Astrocyte (in vitro differentiated cells and primary cell): Measurements from ENCODE around the gene MAN1C1. TPM values are rescaled to one million over a fixed set of nuclear protein-coding genes. Genes with fewer than 3 reads are reported as not detected.
A peak's percentile ranks its signal among the peaks of the same experiment; 100 is the strongest.

ENCODE experiments used
- DNase-seq: peaks from one replicate; pipeline ENCODE4 v3.0.0-alpha.2; 2010; ENCODE audit warnings: low read depth
- FAIRE-seq: peaks from 2 replicates; lab custom pipeline; 2011; peaks lifted over from hg19 to GRCh38; lab: Jason Lieb, UNC
- H2AFZ ChIP-seq: 2 replicates; pipeline ENCODE4 v1.6.0; 2012; ENCODE audit warnings: low read depth, low read length, inconsistent platforms
- H3K27ac ChIP-seq: 2 replicates; pipeline ENCODE4 v1.5.1; 2011; ENCODE audit warnings: low read depth, low read length, inconsistent platforms
- H3K27me3 ChIP-seq: 2 replicates; pipeline ENCODE4 v1.6.0; 2011; ENCODE audit warnings: low read length, inconsistent platforms; ENCODE audit not compliant: insufficient read depth
- H3K36me3 ChIP-seq: 2 replicates; pipeline ENCODE4 v1.5.1; 2011; ENCODE audit warnings: low read length, inconsistent platforms; ENCODE audit not compliant: insufficient read depth
- H3K4me1 ChIP-seq: 2 replicates; pipeline ENCODE4 v1.5.1; 2011; ENCODE audit warnings: low read length, inconsistent platforms; ENCODE audit not compliant: insufficient read depth
- H3K4me2 ChIP-seq: 2 replicates; pipeline ENCODE4 v1.6.0; 2012; ENCODE audit warnings: low read length, inconsistent platforms
- H3K4me3 ChIP-seq: 2 replicates; pipeline ENCODE4 v1.5.1; 2011; ENCODE audit warnings: low read depth, mild to moderate bottlenecking, low read length, inconsistent platforms; ENCODE audit not compliant: insufficient read depth
- H3K79me2 ChIP-seq: 2 replicates; pipeline ENCODE4 v1.6.0; 2012; ENCODE audit warnings: mild to moderate bottlenecking, low read length, inconsistent platforms; ENCODE audit not compliant: insufficient read depth
- H3K9ac ChIP-seq: 2 replicates; pipeline ENCODE4 v1.6.0; 2012; ENCODE audit warnings: mild to moderate bottlenecking, low read length, inconsistent platforms
- H3K9me3 ChIP-seq: 2 replicates; pipeline ENCODE4 v1.5.1; 2012; ENCODE audit warnings: low read depth, mild to moderate bottlenecking, low read length, inconsistent platforms; ENCODE audit not compliant: insufficient read depth
- H4K20me1 ChIP-seq: 2 replicates; pipeline ENCODE4 v1.6.0; 2012; ENCODE audit warnings: low read length, inconsistent platforms; ENCODE audit not compliant: insufficient read depth
- H3K27ac Mint-ChIP-seq: one replicate; pipeline ENCODE4 v1.8.0; 2021; ENCODE audit warnings: mild to moderate bottlenecking, mixed read lengths; ENCODE audit not compliant: unreplicated experiment
- H3K27me3 Mint-ChIP-seq: one replicate; pipeline ENCODE4 v1.8.0; 2021; ENCODE audit warnings: low read depth, mixed read lengths; ENCODE audit not compliant: unreplicated experiment
- H3K36me3 Mint-ChIP-seq: one replicate; pipeline ENCODE4 v1.8.0; 2021; ENCODE audit warnings: low read depth, mixed read lengths; ENCODE audit not compliant: unreplicated experiment
- H3K4me1 Mint-ChIP-seq: one replicate; pipeline ENCODE4 v1.8.0; 2021; ENCODE audit warnings: low read depth, mixed read lengths; ENCODE audit not compliant: unreplicated experiment
- H3K4me3 Mint-ChIP-seq: one replicate; pipeline ENCODE4 v1.8.0; 2021; ENCODE audit warnings: mild to moderate bottlenecking, moderate library complexity, mixed read lengths; ENCODE audit not compliant: unreplicated experiment
- H3K9me3 Mint-ChIP-seq: one replicate; pipeline ENCODE4 v1.8.0; 2021; ENCODE audit warnings: mild to moderate bottlenecking, mixed read lengths; ENCODE audit not compliant: unreplicated experiment
- EZH2 ChIP-seq: IDR thresholded peaks from 2 replicates; pipeline ENCODE4 v1.6.1; 2012; ENCODE audit warnings: mild to moderate bottlenecking, low read length, inconsistent platforms; ENCODE audit not compliant: insufficient read depth
- total RNA-seq: library from RNA; stranded (reverse); gene quantifications from 2 replicates; pipeline ENCODE4 v1.2.1, GENCODE V29; 2021
- TF ChIP-seq, protein P1 (sequence below): IDR thresholded peaks from 2 replicates; pipeline ENCODE4 v1.5.1; 2011; ENCODE audit warnings: low read depth, mild to moderate bottlenecking, inconsistent platforms, low read length, moderate library complexity; ENCODE audit not compliant: insufficient read depth

Gene MAN1C1
- total RNA-seq, 1 donor from 2014 or later: 0.86 TPM

DNA sequence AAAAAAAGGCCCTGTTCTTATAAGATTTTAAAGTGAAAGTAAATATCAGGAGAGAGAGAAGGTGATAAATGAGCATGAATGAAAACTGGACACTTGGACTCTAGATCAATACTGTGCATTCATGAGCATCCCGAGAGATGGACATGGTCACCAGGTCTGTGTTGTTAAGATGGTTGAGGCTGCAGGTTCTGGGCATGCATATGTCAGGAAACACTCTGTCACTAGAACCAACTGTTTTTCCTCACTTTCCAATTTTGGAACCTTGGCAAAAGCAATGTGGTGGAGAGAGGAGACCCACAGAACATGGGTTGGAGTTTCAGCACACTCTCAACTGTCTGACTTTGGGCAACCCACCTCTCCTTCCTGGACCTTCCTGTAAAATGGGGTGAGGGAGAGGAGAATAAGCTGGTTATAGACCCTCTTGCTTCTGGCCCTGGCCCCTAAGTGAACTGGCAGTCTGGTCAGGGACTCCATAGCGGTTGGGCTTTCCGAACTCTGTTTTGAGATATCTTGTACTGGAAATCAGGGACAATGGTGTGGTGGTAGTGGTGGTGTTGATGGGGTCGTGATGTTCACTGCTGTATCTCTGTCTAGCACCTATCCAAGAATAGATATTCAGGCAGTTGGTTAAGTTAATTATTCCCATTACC is 4.2 kb downstream of the MAN1C1 start:
- Mint-ChIP-seq H3K27ac (no peak overlapping the region), H3K27me3 (peaks cover 67% of the 10 kb centered on the region), H3K36me3 (no peaks in the 10 kb centered on the region), H3K4me1 (no peaks in the 10 kb centered on the region), H3K4me3 (peak overlapping the region; percentile 2), H3K9me3 (no peaks in the 10 kb centered on the region)
- Histone ChIP-seq H3K36me3 (no peaks in the 10 kb centered on the region), H3K9ac (no peak overlapping the region), H3K4me2 (no peak overlapping the region), H3K27me3 (peaks cover 49% of the 10 kb centered on the region), H3K79me2 (no peaks in the 10 kb centered on the region), H3K4me1 (peaks cover 5% of the 10 kb centered on the region), H3K9me3 (no peaks in the 10 kb centered on the region), H3K4me3 (no peak overlapping the region), H2AFZ (no peak overlapping the region), H4K20me1 (peaks cover 8% of the 10 kb centered on the region), H3K27ac (no peak overlapping the region)
- TF ChIP-seq, protein P1, sequence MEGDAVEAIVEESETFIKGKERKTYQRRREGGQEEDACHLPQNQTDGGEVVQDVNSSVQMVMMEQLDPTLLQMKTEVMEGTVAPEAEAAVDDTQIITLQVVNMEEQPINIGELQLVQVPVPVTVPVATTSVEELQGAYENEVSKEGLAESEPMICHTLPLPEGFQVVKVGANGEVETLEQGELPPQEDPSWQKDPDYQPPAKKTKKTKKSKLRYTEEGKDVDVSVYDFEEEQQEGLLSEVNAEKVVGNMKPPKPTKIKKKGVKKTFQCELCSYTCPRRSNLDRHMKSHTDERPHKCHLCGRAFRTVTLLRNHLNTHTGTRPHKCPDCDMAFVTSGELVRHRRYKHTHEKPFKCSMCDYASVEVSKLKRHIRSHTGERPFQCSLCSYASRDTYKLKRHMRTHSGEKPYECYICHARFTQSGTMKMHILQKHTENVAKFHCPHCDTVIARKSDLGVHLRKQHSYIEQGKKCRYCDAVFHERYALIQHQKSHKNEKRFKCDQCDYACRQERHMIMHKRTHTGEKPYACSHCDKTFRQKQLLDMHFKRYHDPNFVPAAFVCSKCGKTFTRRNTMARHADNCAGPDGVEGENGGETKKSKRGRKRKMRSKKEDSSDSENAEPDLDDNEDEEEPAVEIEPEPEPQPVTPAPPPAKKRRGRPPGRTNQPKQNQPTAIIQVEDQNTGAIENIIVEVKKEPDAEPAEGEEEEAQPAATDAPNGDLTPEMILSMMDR: no peak
- no peak for TF ChIP-seq EZH2
- FAIRE-seq: no peak
- no peak for DNase-seq

DNA sequence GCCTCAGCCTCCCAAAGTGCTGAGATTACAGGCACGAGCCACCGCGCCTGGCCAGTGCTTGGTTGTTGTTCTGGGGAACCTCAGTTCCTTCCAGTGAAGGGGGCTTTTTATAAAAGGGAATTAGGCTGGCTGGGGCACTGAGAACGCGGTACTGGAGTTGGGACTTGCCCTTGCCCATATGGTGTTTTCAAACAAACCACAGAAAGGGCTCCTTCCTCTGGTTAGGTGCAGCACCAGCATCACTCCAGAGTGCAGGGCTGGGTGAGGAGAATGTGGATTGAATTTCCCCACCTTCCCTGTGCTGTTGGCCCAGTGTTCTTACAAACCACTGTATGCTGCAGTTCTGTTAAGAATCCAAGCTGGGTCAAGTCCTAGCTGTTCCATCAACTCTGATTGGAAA is 5.3 kb downstream of the MAN1C1 start:
- Histone ChIP-seq H3K27me3 (peaks cover 53% of the 10 kb centered on the region), H3K79me2 (no peaks in the 10 kb centered on the region), H3K9ac (no peak overlapping the region), H4K20me1 (peaks cover 7% of the 10 kb centered on the region), H3K27ac (no peak overlapping the region), H3K9me3 (no peaks in the 10 kb centered on the region), H2AFZ (no peak overlapping the region), H3K4me1 (peaks cover 5% of the 10 kb centered on the region), H3K36me3 (no peaks in the 10 kb centered on the region), H3K4me2 (no peak overlapping the region), H3K4me3 (no peak overlapping the region)
- H3K27me3 Mint-ChIP-seq: peaks cover 69% of the 10 kb centered on the region
- no peak overlapping the region for H3K4me3 Mint-ChIP-seq
- DNase-seq (no peak), FAIRE-seq (no peak)
- no peaks in the 10 kb centered on the region for H3K36me3 Mint-ChIP-seq
- no peak overlapping the region for H3K27ac Mint-ChIP-seq
- no peaks in the 10 kb centered on the region for H3K4me1 Mint-ChIP-seq
- TF ChIP-seq EZH2: no peak
- TF ChIP-seq, protein P1: no peak
- no peaks in the 10 kb centered on the region for H3K9me3 Mint-ChIP-seq

DNA sequence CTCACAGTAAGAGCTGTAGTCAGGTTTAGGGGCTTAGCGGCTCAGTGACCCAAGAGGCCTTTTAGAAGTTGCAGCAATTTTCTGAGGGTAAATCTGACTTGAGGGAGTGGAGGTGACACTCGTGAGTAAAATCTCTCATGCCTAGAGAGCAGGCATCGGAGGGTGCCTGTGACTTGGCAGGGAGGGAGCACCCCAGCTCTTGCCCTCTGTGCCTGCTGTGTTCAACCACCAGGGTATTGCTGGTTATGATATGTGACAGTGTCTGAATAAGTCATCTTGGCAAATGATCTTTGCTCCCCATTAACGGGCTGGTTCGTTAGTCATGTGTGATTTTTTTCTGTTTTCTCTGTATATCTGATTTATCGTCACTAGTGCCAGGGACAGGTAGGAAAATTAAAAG is 5.9 kb downstream of the MAN1C1 start:
- no peak for FAIRE-seq
- Histone ChIP-seq H3K9me3 (no peaks in the 10 kb centered on the region), H3K79me2 (no peaks in the 10 kb centered on the region), H2AFZ (no peak overlapping the region), H4K20me1 (peaks cover 7% of the 10 kb centered on the region), H3K27ac (no peak overlapping the region), H3K4me1 (peaks cover 4% of the 10 kb centered on the region), H3K4me3 (no peak overlapping the region), H3K4me2 (no peak overlapping the region), H3K9ac (no peak overlapping the region), H3K27me3 (peaks cover 53% of the 10 kb centered on the region), H3K36me3 (no peaks in the 10 kb centered on the region)
- Mint-ChIP-seq H3K36me3 (no peaks in the 10 kb centered on the region), H3K9me3 (no peaks in the 10 kb centered on the region), H3K4me3 (no peak overlapping the region), H3K27ac (no peak overlapping the region), H3K27me3 (peaks cover 69% of the 10 kb centered on the region), H3K4me1 (no peaks in the 10 kb centered on the region)
- DNase-seq: no peak
- no peak for TF ChIP-seq EZH2
- TF ChIP-seq, protein P1: no peak
